Vagina (tissue), 2 donors: ENCODE measurements around the gene KIF26A. TPM values are rescaled to one million over a fixed set of nuclear protein-coding genes. Genes with fewer than 3 reads are reported as not detected.

ENCODE experiments used
- DNase-seq, 2 donors: peaks; one replicate each; pipeline ENCODE4 v3.0.0-alpha.2; 2017; ENCODE audit errors: extremely low spot score in 2 of 2
- H3K27ac ChIP-seq: fragments of 200-600 bp; sonication (generic); one replicate; pipeline ENCODE4 v1.5.1; 2019
- H3K27me3 ChIP-seq: fragments of 200-600 bp; sonication (generic); one replicate; pipeline ENCODE4 v1.5.1; 2019
- H3K36me3 ChIP-seq, 2 donors: fragments of 200-600 bp; sonication (generic); one replicate each; pipeline ENCODE4 v1.5.1; 2017 to 2019
- H3K4me1 ChIP-seq: fragments of 200-600 bp; sonication (generic); one replicate; pipeline ENCODE4 v1.5.1; 2019
- H3K4me3 ChIP-seq, 2 donors: fragments of 200-600 bp; sonication (generic); 1 replicate in 1 of 2; 2 replicates in 1 of 2; pipeline ENCODE4 v1.5.1; 2016 to 2019
- H3K9me3 ChIP-seq: fragments of 200-600 bp; sonication (generic); one replicate; pipeline ENCODE4 v1.5.1; 2019
- CTCF ChIP-seq, 3 experiments: fragments of 450-650 bp in 2 of 3; fragments of 200-600 bp in 1 of 3; sonication (generic) in 1 of 3; IDR thresholded peaks; one replicate each; pipeline ENCODE4 v1.5.1; 2017 to 2019; ENCODE audit warnings: antibody characterized with exemption in 3 of 3, mild to moderate bottlenecking in 2 of 3, moderate library complexity in 2 of 3
- POLR2A ChIP-seq, 2 donors: fragments of 450-650 bp; IDR thresholded peaks; one replicate each; pipeline ENCODE4 v1.6.1; 2017; ENCODE audit warnings: antibody characterized with exemption in 2 of 2, mild to moderate bottlenecking in 2 of 2, moderate library complexity in 2 of 2
- POLR2AphosphoS5 ChIP-seq, 2 donors: sonication (generic); formaldehyde crosslinking; IDR thresholded peaks; one replicate each; pipeline ENCODE4 v1.9.0; 2017; ENCODE audit warnings: antibody characterized with exemption in 2 of 2, mild to moderate bottlenecking in 2 of 2, low read depth in 1 of 2; ENCODE audit not compliant: insufficient read depth in 1 of 2
- intact Hi-C: fragments of 100-400 bp; cut with DNase I; formaldehyde crosslinking; loops from one replicate; pipeline ENCODE4 v1.15.1; 2023
- total RNA-seq: library from RNA; depleted of rRNA; stranded (reverse); fragments of >200 nt; gene quantifications from one replicate; pipeline ENCODE4 v1.2.3, GENCODE V29; 2016

The KIF26A gene
- total RNA-seq, 1 donor from 2014 or later, result 2.7 TPM

GRCh38 chr14:104093366-104094055 is 44.9 kb upstream of the KIF26A start:
- H3K27ac ChIP-seq, result no peak overlapping the region
- TF ChIP-seq POLR2AphosphoS5 (IDR thresholded peaks at IDR 0.05; ENCODE audit: insufficient read depth in 1 of 2, low read depth in 1 of 2), result no peak
- no peak for TF ChIP-seq CTCF (IDR thresholded peaks at IDR 0.05)
- no peak for TF ChIP-seq POLR2A (IDR thresholded peaks at IDR 0.05)
- no peaks in the 10 kb centered on the region for H3K36me3 ChIP-seq
- H3K4me3 ChIP-seq, result no peak overlapping the region
- H3K9me3 ChIP-seq, result no peaks in the 10 kb centered on the region
- DNase-seq, result no peak
- peaks cover 7% of the 10 kb centered on the region for H3K4me1 ChIP-seq
- intact Hi-C loops, result no loop called here
- no peaks in the 10 kb centered on the region for H3K27me3 ChIP-seq

- Histone ChIP-seq H3K4me1 (peaks cover 7% of the 10 kb centered on the region), H3K27ac (no peak overlapping the region), H3K4me3 (no peak overlapping the region), H3K9me3 (no peaks in the 10 kb centered on the region), H3K36me3 (no peaks in the 10 kb centered on the region), H3K27me3 (no peaks in the 10 kb centered on the region)
- no peak for DNase-seq
- TF ChIP-seq POLR2AphosphoS5 (IDR thresholded peaks at IDR 0.05; ENCODE audit: insufficient read depth in 1 of 2, low read depth in 1 of 2) (no peak), CTCF (IDR thresholded peaks at IDR 0.05) (no peak), POLR2A (IDR thresholded peaks at IDR 0.05) (no peak)
- intact Hi-C loops, result no loop called here
Observed at GRCh38 chr14:104094056-104094708, 44.2 kb upstream of the KIF26A start.

- intact Hi-C loops, result no loop called here
Observed at GRCh38 chr14:104094709-104095425, 43.5 kb upstream of the KIF26A start.

GRCh38 chr14:104095426-104096310 is 42.7 kb upstream of the KIF26A start:
- intact Hi-C loops, result no loop called here
- DNase-seq, result no peak
- Histone ChIP-seq H3K9me3 (no peaks in the 10 kb centered on the region), H3K4me1 (peaks cover 12% of the 10 kb centered on the region), H3K4me3 (no peak overlapping the region), H3K36me3 (no peaks in the 10 kb centered on the region), H3K27me3 (no peaks in the 10 kb centered on the region), H3K27ac (no peak overlapping the region)
- no peak for TF ChIP-seq POLR2AphosphoS5 (IDR thresholded peaks at IDR 0.05; ENCODE audit: insufficient read depth in 1 of 2, low read depth in 1 of 2)
- TF ChIP-seq CTCF (IDR thresholded peaks at IDR 0.05), result no peak
- TF ChIP-seq POLR2A (IDR thresholded peaks at IDR 0.05), result no peak

More at GRCh38 chr14:104094709-104095425, 43.5 kb upstream of the KIF26A start:
- Histone ChIP-seq H3K4me3 (no peak overlapping the region), H3K36me3 (no peaks in the 10 kb centered on the region), H3K4me1 (peaks cover 7% of the 10 kb centered on the region), H3K27me3 (no peaks in the 10 kb centered on the region), H3K27ac (no peak overlapping the region), H3K9me3 (no peaks in the 10 kb centered on the region)
- TF ChIP-seq CTCF (IDR thresholded peaks at IDR 0.05) (peak; percentile 54 to 70 (median 57)), POLR2A (IDR thresholded peaks at IDR 0.05) (no peak)
- DNase-seq, result no peak
